Measurements from ENCODE around the gene DNM2. TPM values are rescaled to one million over a fixed set of nuclear protein-coding genes. Genes with fewer than 3 reads are reported as not detected.
A peak's percentile ranks its signal among the peaks of the same experiment; 100 is the strongest.

Gene DNM2
- total and polyA plus RNA-seq, 9 of the 15 experiments (the other 6 are each of a cell fraction or from before 2014, with no cell fraction given): 2.2 to 161 (median 72.6) TPM

DNA sequence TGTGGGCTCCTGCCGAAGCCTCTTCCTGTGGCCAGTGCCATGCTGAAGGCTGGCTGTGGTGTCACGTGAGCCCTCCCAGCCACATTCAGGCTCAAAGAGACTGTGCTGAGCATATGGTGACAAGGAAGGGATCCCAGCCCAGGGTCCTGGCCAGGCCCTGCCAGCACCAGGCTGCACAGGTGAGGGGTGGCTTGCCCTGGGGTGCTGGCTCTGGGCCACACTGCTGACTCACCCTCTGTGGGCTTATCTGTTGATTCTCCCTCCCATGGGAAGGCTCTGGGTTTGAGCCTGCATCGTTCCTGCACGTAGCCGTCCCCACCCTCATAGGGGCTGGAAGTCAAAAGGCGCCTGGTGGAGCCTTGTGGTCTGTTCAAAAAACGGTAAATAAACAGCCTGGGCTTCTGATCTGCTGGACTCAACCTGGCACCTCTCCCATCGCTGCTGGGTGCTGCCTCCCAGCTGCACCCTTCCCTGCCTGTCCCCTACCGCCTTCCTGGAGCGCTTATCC is 31.1 kb downstream of the DNM2 start (continued):
- TF ChIP-seq FIP1L1 (IDR thresholded peaks at IDR 0.05; ENCODE audit: low read depth, low read length, poor library complexity, severe bottlenecking) (no peak), ZNF165 (CRISPR knock-in tag; IDR thresholded peaks at IDR 0.05; ENCODE audit: borderline replicate concordance) (no peak), ILK (tag; IDR thresholded peaks at IDR 0.05; ENCODE audit: borderline replicate concordance, low read depth) (no peak), POLR2H (tag; IDR thresholded peaks at IDR 0.05; ENCODE audit: low read depth) (no peak), RNF2 (IDR thresholded peaks at IDR 0.05) (no peak), SIN3A (IDR thresholded peaks at IDR 0.05; ENCODE audit: borderline replicate concordance in 2 of 2, control insufficient read depth in 1 of 2, low read depth in 2 of 2, low read length in 2 of 2) (no peak), KLF10 (CRISPR knock-in tag; IDR thresholded peaks at IDR 0.05) (no peak), SAFB2 (IDR thresholded peaks at IDR 0.05; ENCODE audit: borderline replicate concordance, low read depth, low read length, severe bottlenecking) (no peak), SIX5 (IDR thresholded peaks at IDR 0.05; ENCODE audit: borderline replicate concordance in 1 of 2, insufficient read depth in 1 of 2, low read depth in 1 of 2, low read length in 2 of 2) (no peak), HNRNPLL (IDR thresholded peaks at IDR 0.05; ENCODE audit: low read depth, low read length, poor library complexity, severe bottlenecking) (no peak), SRSF9 (IDR thresholded peaks at IDR 0.05; ENCODE audit: borderline replicate concordance, low read depth, low read length) (no peak), FOXP1 (CRISPR knock-in tag; IDR thresholded peaks at IDR 0.05) (no peak), FOXA3 (CRISPR knock-in tag; conservative IDR thresholded peaks at IDR 0.05 in 1 of 2, IDR thresholded peaks at IDR 0.05 in 1 of 2) (no peak), TGIF2 (CRISPR knock-in tag; IDR thresholded peaks at IDR 0.05) (no peak), NCOA4 (IDR thresholded peaks at IDR 0.05; ENCODE audit: partially characterized antibody) (no peak), RAD21 (CRISPR knock-in tag; conservative IDR thresholded peaks at IDR 0.05 in 1 of 2, IDR thresholded peaks at IDR 0.05 in 1 of 2) (peak in 1 of 2 experiments; percentile 16; a peak in 1 of 4 replicates), RCOR1 (IDR thresholded peaks at IDR 0.05; ENCODE audit: borderline replicate concordance in 1 of 2, low read depth in 2 of 2, low read length in 2 of 2) (0 out of 4 replicates have a peak, but pooled peaks of 1 of the 2 experiments have one; percentile 49), HDAC3 (IDR thresholded peaks at IDR 0.05; ENCODE audit: borderline replicate concordance, partially characterized antibody) (no peak), FOS (IDR thresholded peaks at IDR 0.05; ENCODE audit: extremely low read depth, insufficient read length) (peak; percentile 45), ZNF124 (CRISPR knock-in tag; IDR thresholded peaks at IDR 0.05) (no peak), GABPB1 (CRISPR knock-in tag; IDR thresholded peaks at IDR 0.05) (no peak), ZKSCAN1 (IDR thresholded peaks at IDR 0.05; ENCODE audit: low read depth, low read length) (no peak), RUNX1 (IDR thresholded peaks at IDR 0.05; ENCODE audit: low read depth) (no peak), BCOR (IDR thresholded peaks at IDR 0.05) (no peak), ESRRB (CRISPR knock-in tag; IDR thresholded peaks at IDR 0.05; ENCODE audit: borderline replicate concordance) (no peak), TARDBP (IDR thresholded peaks at IDR 0.05) (no peak)
- TF ChIP-seq, protein P1, sequence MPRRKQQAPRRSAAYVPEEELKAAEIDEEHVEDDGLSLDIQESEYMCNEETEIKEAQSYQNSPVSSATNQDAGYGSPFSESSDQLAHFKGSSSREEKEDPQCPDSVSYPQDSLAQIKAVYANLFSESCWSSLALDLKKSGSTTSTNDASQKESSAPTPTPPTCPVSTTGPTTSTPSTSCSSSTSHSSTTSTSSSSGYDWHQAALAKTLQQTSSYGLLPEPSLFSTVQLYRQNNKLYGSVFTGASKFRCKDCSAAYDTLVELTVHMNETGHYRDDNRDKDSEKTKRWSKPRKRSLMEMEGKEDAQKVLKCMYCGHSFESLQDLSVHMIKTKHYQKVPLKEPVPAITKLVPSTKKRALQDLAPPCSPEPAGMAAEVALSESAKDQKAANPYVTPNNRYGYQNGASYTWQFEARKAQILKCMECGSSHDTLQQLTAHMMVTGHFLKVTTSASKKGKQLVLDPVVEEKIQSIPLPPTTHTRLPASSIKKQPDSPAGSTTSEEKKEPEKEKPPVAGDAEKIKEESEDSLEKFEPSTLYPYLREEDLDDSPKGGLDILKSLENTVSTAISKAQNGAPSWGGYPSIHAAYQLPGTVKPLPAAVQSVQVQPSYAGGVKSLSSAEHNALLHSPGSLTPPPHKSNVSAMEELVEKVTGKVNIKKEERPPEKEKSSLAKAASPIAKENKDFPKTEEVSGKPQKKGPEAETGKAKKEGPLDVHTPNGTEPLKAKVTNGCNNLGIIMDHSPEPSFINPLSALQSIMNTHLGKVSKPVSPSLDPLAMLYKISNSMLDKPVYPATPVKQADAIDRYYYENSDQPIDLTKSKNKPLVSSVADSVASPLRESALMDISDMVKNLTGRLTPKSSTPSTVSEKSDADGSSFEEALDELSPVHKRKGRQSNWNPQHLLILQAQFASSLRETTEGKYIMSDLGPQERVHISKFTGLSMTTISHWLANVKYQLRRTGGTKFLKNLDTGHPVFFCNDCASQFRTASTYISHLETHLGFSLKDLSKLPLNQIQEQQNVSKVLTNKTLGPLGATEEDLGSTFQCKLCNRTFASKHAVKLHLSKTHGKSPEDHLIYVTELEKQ (CRISPR knock-in tag; IDR thresholded peaks at IDR 0.05): no peak
